ENCODE measurements around the gene SOX8. TPM values are rescaled to one million over a fixed set of nuclear protein-coding genes. Genes with fewer than 3 reads are reported as not detected.

Gene SOX8
- total and polyA plus RNA-seq, 7 donors = under 0.01 to 3.4 (median 2.7) TPM; not detected in 1

- H3K27me3 ChIP-seq = no peaks in the 10 kb centered on the region
- peaks cover 0 to 38% (median 31%) of the 10 kb centered on the region in 4 donors for H3K4me1 ChIP-seq
- H3K36me3 ChIP-seq = peaks cover 0 to 4% (median 0%) of the 10 kb centered on the region in 4 donors
- H3K27ac ChIP-seq = peak overlapping the region in 3 of 4 donors; percentile 70 to 81 (median 78)
- H3K9me3 ChIP-seq = no peaks in the 10 kb centered on the region
- intact Hi-C loops (cut with DNase I) = no loop called here
- DNase-seq = no peak
- WGBS, 2 donors = 11 to 37% methylated on average over 17 of the region's 17 CpGs
- peak overlapping the region; percentile 26 to 46 (median 38) for H3K4me3 ChIP-seq
- TF ChIP-seq CTCF (IDR thresholded peaks at IDR 0.05) = no peak
- no peak for TF ChIP-seq POLR2AphosphoS5 (IDR thresholded peaks at IDR 0.05)
- TF ChIP-seq EP300 (IDR thresholded peaks at IDR 0.05) = no peak
- no peak for TF ChIP-seq POLR2A (IDR thresholded peaks at IDR 0.05)
Observed at GRCh38 chr16:963913-964312, 17.7 kb upstream of the SOX8 start.

- peaks cover 0 to 42% (median 37%) of the 10 kb centered on the region in 4 donors for H3K4me1 ChIP-seq
- 13 to 43% methylated on average over 27 of the region's 27 CpGs for whole genome bisulfite sequencing, 2 donors
- H3K4me3 ChIP-seq = peak overlapping the region; percentile 26 to 46 (median 38)
- peak overlapping the region in 3 of 4 donors; percentile 70 to 81 (median 78) for H3K27ac ChIP-seq
- peak in 2 of 4 donors; percentile 7 to 28 for TF ChIP-seq POLR2AphosphoS5 (IDR thresholded peaks at IDR 0.05)
- no peak for TF ChIP-seq POLR2A (IDR thresholded peaks at IDR 0.05)
- intact Hi-C loops (cut with DNase I) = loop anchor here (5.0 kb wide), 1 partner anchor 157 kb away; no protein-coding TSS in a partner anchor
- H3K36me3 ChIP-seq = peaks cover 0 to 4% (median 0%) of the 10 kb centered on the region in 4 donors
- DNase-seq = no peak
- H3K9me3 ChIP-seq = no peaks in the 10 kb centered on the region
- H3K27me3 ChIP-seq = no peaks in the 10 kb centered on the region
Observed at GRCh38 chr16:964356-965035, 17.1 kb upstream of the SOX8 start.

GRCh38 chr16:965036-965395 is 16.6 kb upstream of the SOX8 start:
- H3K36me3 ChIP-seq = peaks cover 0 to 4% (median 0%) of the 10 kb centered on the region in 4 donors
- 81 to 87% methylated on average over 13 of the region's 13 CpGs for WGBS, 2 donors
- peaks cover 0 to 47% (median 42%) of the 10 kb centered on the region in 4 donors for H3K4me1 ChIP-seq

GRCh38 chr16:965487-965886 is 16.1 kb upstream of the SOX8 start:
- 96 to 98% methylated on average over 4 of the region's 4 CpGs for WGBS, 2 donors
- Histone ChIP-seq H3K4me3 (peak overlapping the region in 1 of 4 donors; percentile 42), H3K27me3 (no peaks in the 10 kb centered on the region), H3K36me3 (peaks cover 0 to 4% (median 0%) of the 10 kb centered on the region in 4 donors), H3K4me1 (peaks cover 0 to 52% (median 44%) of the 10 kb centered on the region in 4 donors), H3K9me3 (no peaks in the 10 kb centered on the region), H3K27ac (peak overlapping the region in 2 of 4 donors; percentile 70 to 81)
- no peak for DNase-seq
- intact Hi-C loops (cut with DNase I) = loop anchor here (5.0 kb wide), 1 partner anchor 158 kb away; no protein-coding TSS in a partner anchor
- TF ChIP-seq POLR2A (IDR thresholded peaks at IDR 0.05) (no peak), CTCF (IDR thresholded peaks at IDR 0.05) (no peak), EP300 (IDR thresholded peaks at IDR 0.05) (no peak), POLR2AphosphoS5 (IDR thresholded peaks at IDR 0.05) (no peak)

More at GRCh38 chr16:965036-965395, 16.6 kb upstream of the SOX8 start:
- no peaks in the 10 kb centered on the region for H3K9me3 ChIP-seq
- H3K27ac ChIP-seq = peak overlapping the region in 3 of 4 donors; percentile 70 to 81 (median 78)
- intact Hi-C loops (cut with DNase I) = loop anchor here (5.0 kb wide), 1 partner anchor 158 kb away; no protein-coding TSS in a partner anchor
- H3K4me3 ChIP-seq = peak overlapping the region; percentile 26 to 46 (median 38)
- H3K27me3 ChIP-seq = no peaks in the 10 kb centered on the region
- DNase-seq = no peak
- TF ChIP-seq POLR2AphosphoS5 (IDR thresholded peaks at IDR 0.05) = no peak
- TF ChIP-seq CTCF (IDR thresholded peaks at IDR 0.05) = no peak
- TF ChIP-seq EP300 (IDR thresholded peaks at IDR 0.05) = no peak
- no peak for TF ChIP-seq POLR2A (IDR thresholded peaks at IDR 0.05)

GRCh38 chr16:966035-966434 is 15.5 kb upstream of the SOX8 start:
- Histone ChIP-seq H3K9me3 (no peaks in the 10 kb centered on the region), H3K4me3 (no peak overlapping the region), H3K27ac (no peak overlapping the region), H3K27me3 (no peaks in the 10 kb centered on the region), H3K4me1 (peaks cover 0 to 52% (median 45%) of the 10 kb centered on the region in 4 donors), H3K36me3 (peaks cover 0 to 4% (median 0%) of the 10 kb centered on the region in 4 donors)
- TF ChIP-seq POLR2AphosphoS5 (IDR thresholded peaks at IDR 0.05) (no peak), CTCF (IDR thresholded peaks at IDR 0.05) (no peak), POLR2A (IDR thresholded peaks at IDR 0.05) (no peak), EP300 (IDR thresholded peaks at IDR 0.05) (no peak)
- no peak for DNase-seq
- intact Hi-C loops (cut with DNase I) = loop anchor here (5.0 kb wide), 1 partner anchor 159 kb away; no protein-coding TSS in a partner anchor
- 94 to 97% methylated on average over 18 of the region's 18 CpGs for WGBS, 2 donors

All from sigmoid colon (tissue), 7 donors.